OCI-LY7 (cell line): ENCODE measurements around the gene PAXX. TPM values are rescaled to one million over a fixed set of nuclear protein-coding genes. Genes with fewer than 3 reads are reported as not detected.

Experiments
- BruUV-seq: library from RNA; stranded (reverse); fragments of 400-500 nt; replicated peaks from 2 replicates; lab custom pipeline; 2021; lab: Mats Ljungman, UMichigan
- CTCF ChIA-PET: fragments of 300-600 bp; sonication (Branson Sonifier 250); formaldehyde crosslinking; loops from one replicate; lab custom pipeline; 2022; ENCODE audit warnings: antibody characterized with exemption; ENCODE audit not compliant: unreplicated experiment; lab: Charles Lee
- POLR2A ChIA-PET: fragments of 300-600 bp; sonication (Branson Sonifier 250); formaldehyde crosslinking; loops from one replicate; lab custom pipeline; 2022; ENCODE audit warnings: antibody characterized with exemption; lab: Charles Lee
- DNase-seq: peaks from one replicate; pipeline ENCODE4 v3.0.0-alpha.2; 2015; ENCODE audit warnings: low spot score
- H2AFZ ChIP-seq: fragments of 200-600 bp; sonication (generic), shearing (Covaris generic); 2 replicates; pipeline ENCODE4 v1.6.1; 2014; ENCODE audit warnings: mild to moderate bottlenecking, antibody characterized with exemption, low read length, moderate library complexity
- H3K27ac ChIP-seq: fragments of 200-600 bp; sonication (generic); 2 replicates; pipeline ENCODE4 v1.5.1; 2014; ENCODE audit warnings: mixed run types, low read depth, mild to moderate bottlenecking, moderate library complexity, low read length, inconsistent platforms; ENCODE audit not compliant: poor library complexity, severe bottlenecking
- H3K36me3 ChIP-seq: fragments of 200-600 bp; sonication (generic); 2 replicates; pipeline ENCODE4 v1.6.1; 2014; ENCODE audit warnings: mild to moderate bottlenecking, antibody characterized with exemption, low read length, moderate library complexity, mixed read lengths; ENCODE audit not compliant: insufficient read depth
- H3K4me1 ChIP-seq: fragments of 200-600 bp; sonication (generic); 2 replicates; pipeline ENCODE4 v1.5.1; 2014; ENCODE audit warnings: mild to moderate bottlenecking, low read length; ENCODE audit not compliant: insufficient read depth, poor library complexity, severe bottlenecking
- H3K4me2 ChIP-seq: fragments of 200-600 bp; sonication (generic); 2 replicates; pipeline ENCODE4 v1.6.1; 2014; ENCODE audit warnings: mild to moderate bottlenecking, low read length
- H3K4me3 ChIP-seq: fragments of 200-600 bp; sonication (generic); 2 replicates; pipeline ENCODE4 v1.5.1; 2014; ENCODE audit warnings: mild to moderate bottlenecking, low read depth, low read length; ENCODE audit not compliant: poor library complexity, severe bottlenecking
- H3K79me2 ChIP-seq: fragments of 200-600 bp; sonication (generic); 2 replicates; pipeline ENCODE4 v1.6.1; 2016; ENCODE audit warnings: low read depth, mild to moderate bottlenecking, low read length, moderate library complexity, mixed read lengths; ENCODE audit not compliant: insufficient read depth
- H3K9me2 ChIP-seq: fragments of 200-600 bp; sonication (generic); 2 replicates; pipeline ENCODE4 v1.6.1; 2016; ENCODE audit warnings: mild to moderate bottlenecking, low read length, mixed read lengths; ENCODE audit not compliant: insufficient read depth
- H3K9me3 ChIP-seq: fragments of 200-600 bp; sonication (generic); 2 replicates; pipeline ENCODE4 v1.6.1; 2014; ENCODE audit warnings: mild to moderate bottlenecking, mixed run types, low read length, mixed read lengths
- H4K20me1 ChIP-seq: fragments of 200-600 bp; sonication (generic); 2 replicates; pipeline ENCODE4 v1.6.1; 2014; ENCODE audit warnings: mild to moderate bottlenecking, antibody characterized with exemption, low read length, moderate library complexity, mixed read lengths; ENCODE audit not compliant: insufficient read depth
- EZH2phosphoT487 ChIP-seq: fragments of 200-600 bp; sonication (generic); IDR thresholded peaks from 2 replicates; pipeline ENCODE4 v1.6.1; 2018; ENCODE audit warnings: low read depth, borderline replicate concordance, mild to moderate bottlenecking, mixed run types, antibody characterized with exemption, low read length, moderate library complexity, mixed read lengths
- intact Hi-C: fragments of 100-400 bp; cut with micrococcal nuclease; formaldehyde crosslinking; loops from one replicate; pipeline ENCODE4 v1.10.0; 2022; ENCODE audit not compliant: unreplicated experiment
- total RNA-seq, 2 experiments: library from RNA; depleted of rRNA in 1 of 2; stranded (reverse); fragments of >200 nt in 1 of 2; shearing (Covaris generic) in 1 of 2; gene quantifications; 2 replicates each; pipeline ENCODE4 v1.2.3, GENCODE V29; 2014 to 2022
- TF ChIP-seq, protein P1 (sequence below): fragments of 200-600 bp; sonication (generic); conservative IDR thresholded peaks from 2 replicates; pipeline ENCODE4 v1.5.1; 2014; ENCODE audit warnings: mild to moderate bottlenecking, antibody characterized with exemption, low read length, moderate library complexity, mixed read lengths

Gene PAXX
- total RNA-seq, 2 experiments from 2014 or later: 45.7 to 63.5 TPM

DNA sequence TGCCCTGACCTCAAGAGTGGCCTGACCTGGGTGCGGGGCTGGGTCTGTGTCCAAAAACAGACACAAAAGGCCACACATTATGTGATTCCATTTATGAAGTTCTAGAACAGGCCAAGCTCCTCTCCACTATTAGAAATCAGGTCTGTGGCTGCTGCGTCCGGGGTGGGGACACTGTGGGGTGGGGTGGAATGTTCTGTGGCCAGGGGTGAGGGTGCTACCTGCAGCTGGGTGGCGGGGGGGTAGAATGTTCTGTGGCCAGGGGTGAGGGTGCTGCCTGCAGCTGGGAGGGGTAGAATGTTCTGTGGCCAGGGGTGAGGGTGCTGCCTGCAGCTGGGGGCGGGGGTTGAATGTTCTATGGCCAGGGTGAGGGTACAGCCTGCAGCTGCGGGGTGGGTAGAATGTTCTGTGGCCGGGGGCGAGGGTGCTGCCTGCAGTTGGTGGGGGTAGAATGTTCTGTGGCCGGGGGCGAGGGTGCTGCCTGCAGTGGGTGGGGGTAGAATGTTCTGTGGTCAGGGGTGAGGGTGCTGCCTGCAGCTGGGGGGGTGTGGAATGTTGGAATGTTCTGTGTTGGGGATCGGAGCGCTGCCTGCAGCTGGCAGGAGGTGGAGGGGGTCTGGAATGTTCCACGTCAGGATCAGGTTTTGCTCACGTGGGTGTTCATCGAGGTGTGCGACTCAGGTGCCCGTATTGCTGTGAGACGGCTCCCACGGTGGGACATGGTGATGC is 31.8 kb upstream of the PAXX start:
- Histone ChIP-seq H3K4me1 (no peaks in the 10 kb centered on the region), H3K27ac (no peak overlapping the region), H3K4me2 (no peak overlapping the region), H3K9me3 (no peaks in the 10 kb centered on the region), H3K9me2 (no peaks in the 10 kb centered on the region), H3K4me3 (no peak overlapping the region), H4K20me1 (no peaks in the 10 kb centered on the region), H3K36me3 (no peaks in the 10 kb centered on the region), H3K79me2 (no peaks in the 10 kb centered on the region), H2AFZ (no peak overlapping the region)
- ChIA-PET POLR2A (no interaction called here), CTCF (interaction anchor here (0.6 kb wide), 3 partner anchors 32 to 1033 kb away, joined by 6 to 14 read pairs (median 8); no protein-coding TSS in a partner anchor)
- DNase-seq: no peak
- intact Hi-C loops: no loop called here
- BruUV-seq: no TSS peak
- TF ChIP-seq, protein P1, sequence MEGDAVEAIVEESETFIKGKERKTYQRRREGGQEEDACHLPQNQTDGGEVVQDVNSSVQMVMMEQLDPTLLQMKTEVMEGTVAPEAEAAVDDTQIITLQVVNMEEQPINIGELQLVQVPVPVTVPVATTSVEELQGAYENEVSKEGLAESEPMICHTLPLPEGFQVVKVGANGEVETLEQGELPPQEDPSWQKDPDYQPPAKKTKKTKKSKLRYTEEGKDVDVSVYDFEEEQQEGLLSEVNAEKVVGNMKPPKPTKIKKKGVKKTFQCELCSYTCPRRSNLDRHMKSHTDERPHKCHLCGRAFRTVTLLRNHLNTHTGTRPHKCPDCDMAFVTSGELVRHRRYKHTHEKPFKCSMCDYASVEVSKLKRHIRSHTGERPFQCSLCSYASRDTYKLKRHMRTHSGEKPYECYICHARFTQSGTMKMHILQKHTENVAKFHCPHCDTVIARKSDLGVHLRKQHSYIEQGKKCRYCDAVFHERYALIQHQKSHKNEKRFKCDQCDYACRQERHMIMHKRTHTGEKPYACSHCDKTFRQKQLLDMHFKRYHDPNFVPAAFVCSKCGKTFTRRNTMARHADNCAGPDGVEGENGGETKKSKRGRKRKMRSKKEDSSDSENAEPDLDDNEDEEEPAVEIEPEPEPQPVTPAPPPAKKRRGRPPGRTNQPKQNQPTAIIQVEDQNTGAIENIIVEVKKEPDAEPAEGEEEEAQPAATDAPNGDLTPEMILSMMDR: no peak
- TF ChIP-seq EZH2phosphoT487: no peak

DNA sequence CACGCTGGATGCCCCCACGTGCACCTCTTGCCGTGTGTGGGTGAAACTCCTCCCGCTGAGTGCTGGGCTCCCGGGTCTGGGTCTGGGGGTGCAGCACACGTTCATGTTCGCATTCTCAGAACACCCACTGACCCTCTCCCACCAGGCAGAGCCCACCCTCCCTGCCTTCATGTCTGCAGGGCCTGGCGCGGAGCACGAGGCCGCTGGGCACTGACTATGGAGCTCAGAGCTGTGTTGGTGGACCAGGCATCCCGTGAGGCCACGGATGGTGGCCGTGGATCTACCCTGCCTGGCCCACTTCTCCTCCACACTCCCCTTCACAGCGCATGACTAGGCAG is 31.3 kb upstream of the PAXX start:
- Histone ChIP-seq H3K27ac (no peak overlapping the region), H3K36me3 (no peaks in the 10 kb centered on the region), H3K4me3 (no peak overlapping the region), H4K20me1 (no peaks in the 10 kb centered on the region), H3K79me2 (no peaks in the 10 kb centered on the region), H3K4me1 (peaks cover 4% of the 10 kb centered on the region), H3K9me3 (no peaks in the 10 kb centered on the region), H3K4me2 (no peak overlapping the region), H2AFZ (no peak overlapping the region), H3K9me2 (no peaks in the 10 kb centered on the region)
- intact Hi-C loops: no loop called here
- CTCF ChIA-PET: no interaction called here
- DNase-seq: no peak
- POLR2A ChIA-PET: no interaction called here
- TF ChIP-seq, protein P1: no peak
- TF ChIP-seq EZH2phosphoT487: no peak
- no TSS peak for BruUV-seq

DNA sequence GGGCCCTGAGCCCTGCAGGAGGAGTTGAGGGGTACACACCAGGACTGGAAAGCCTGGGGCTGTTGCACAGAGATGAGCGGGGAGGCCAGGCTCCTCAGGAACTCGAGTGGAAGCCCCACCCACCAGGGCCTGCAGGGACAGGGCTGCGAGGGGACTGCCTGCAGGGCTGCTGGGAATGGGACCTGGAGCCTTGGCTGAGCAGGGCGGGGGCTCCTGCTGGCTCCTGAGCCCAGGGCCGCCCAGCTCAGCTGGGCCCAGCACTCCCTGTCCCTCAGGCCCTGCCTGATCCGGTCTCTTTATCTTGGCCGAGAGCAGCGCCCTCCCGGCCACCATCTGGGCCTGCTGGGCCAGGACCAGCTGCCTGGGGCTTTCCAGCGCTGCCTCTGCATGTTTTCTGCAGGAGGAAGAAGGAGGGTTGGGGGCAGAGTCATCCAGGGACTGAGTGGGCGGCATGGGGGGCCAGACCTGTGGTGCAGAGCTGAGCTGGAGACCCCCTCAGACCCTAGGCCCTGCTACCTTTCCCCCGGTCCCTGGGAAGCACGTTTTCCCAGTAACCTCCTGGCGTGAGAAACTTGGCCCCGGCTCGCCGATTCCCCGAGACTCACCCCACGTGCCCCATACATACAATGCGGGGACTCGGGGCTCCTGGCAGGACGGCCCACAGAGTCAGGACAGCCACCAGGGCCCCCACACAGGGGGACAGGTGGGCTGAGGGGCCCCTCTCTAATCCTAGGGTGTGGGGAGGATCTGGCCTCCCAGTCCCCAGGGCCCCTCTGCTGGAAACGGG is 30.8 kb upstream of the PAXX start:
- Histone ChIP-seq H3K4me2 (no peak overlapping the region), H3K9me3 (no peaks in the 10 kb centered on the region), H3K9me2 (no peaks in the 10 kb centered on the region), H2AFZ (no peak overlapping the region), H3K79me2 (no peaks in the 10 kb centered on the region), H3K27ac (no peak overlapping the region), H3K36me3 (no peaks in the 10 kb centered on the region), H4K20me1 (no peaks in the 10 kb centered on the region), H3K4me1 (peaks cover 8% of the 10 kb centered on the region), H3K4me3 (no peak overlapping the region)
- no TSS peak for BruUV-seq
- intact Hi-C loops: no loop called here
- ChIA-PET POLR2A (no interaction called here), CTCF (no interaction called here)
- no peak for DNase-seq
- no peak for TF ChIP-seq EZH2phosphoT487
- TF ChIP-seq, protein P1: no peak
